ENCODE measurements around the gene ZNF804A. TPM values are rescaled to one million over a fixed set of nuclear protein-coding genes. Genes with fewer than 3 reads are reported as not detected.

Gene ZNF804A
- total and polyA plus RNA-seq, 2 of the 8 experiments (the other 6 are each of a cell fraction or from before 2014, with no cell fraction given), result 0.02 TPM; not detected in 1

DNA sequence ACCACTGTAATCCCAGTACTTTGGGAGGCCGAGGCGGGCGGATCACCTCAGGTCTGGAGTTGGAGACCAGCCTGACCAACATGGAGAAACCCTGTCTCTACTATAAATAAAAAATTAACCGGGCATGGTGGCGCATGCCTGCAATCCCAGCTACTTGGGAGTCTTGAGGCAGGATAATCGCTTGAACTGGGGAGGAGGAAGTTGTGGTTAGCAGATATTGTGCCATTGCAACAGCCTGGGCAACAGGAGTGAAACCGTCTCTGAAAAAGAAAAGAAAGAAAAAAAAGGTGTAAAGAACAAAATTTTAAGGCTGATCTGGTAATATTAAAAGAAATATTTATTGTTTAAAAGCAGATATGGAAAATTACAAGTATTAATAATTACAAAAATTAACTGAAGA lies 29.7 kb downstream of the ZNF804A start:
- no peaks in the 10 kb centered on the region for H3K4me1 ChIP-seq (replicated peaks in 1 of 4; ENCODE audit: control insufficient read depth in 3 of 4, insufficient read depth in 4 of 4, low read length in 3 of 4)
- H4K8ac ChIP-seq (ENCODE audit: extremely low read depth, insufficient read depth, low read length), result no peak overlapping the region
- no peak overlapping the region for H3K4me2 ChIP-seq (ENCODE audit: insufficient read depth in 1 of 2, low read depth in 2 of 2, low read length in 2 of 2)
- no peak overlapping the region for H4K91ac ChIP-seq (replicated peaks; ENCODE audit: insufficient read length, low read length)
- H3K23me2 ChIP-seq (ENCODE audit: low read depth, low read length), result no peaks in the 10 kb centered on the region
- H3K9me3 ChIP-seq (ENCODE audit: insufficient read depth in 2 of 2, low read depth in 1 of 2, low read length in 1 of 2), result no peaks in the 10 kb centered on the region
- no peak overlapping the region for H3K23ac ChIP-seq (ENCODE audit: insufficient read length)
- peaks cover 0 to 2% of the 10 kb centered on the region in 2 experiments for H4K20me1 ChIP-seq (replicated peaks in 1 of 2; ENCODE audit: control insufficient read depth in 1 of 2, insufficient read depth in 2 of 2, low read length in 2 of 2)
- TF ChIP-seq SAP30 (IDR thresholded peaks at IDR 0.05; ENCODE audit: insufficient read depth, insufficient replicate concordance, low read length) (no peak), GTF2F1 (IDR thresholded peaks at IDR 0.05; ENCODE audit: borderline replicate concordance, low read depth, low read length) (no peak), JUND (IDR thresholded peaks at IDR 0.05; ENCODE audit: low read length) (no peak), RBBP5 (IDR thresholded peaks at IDR 0.05; ENCODE audit: borderline replicate concordance, low read depth, low read length) (no peak), SP2 (IDR thresholded peaks at IDR 0.05; ENCODE audit: low read length) (no peak), BRCA1 (IDR thresholded peaks at IDR 0.05; ENCODE audit: low read depth, low read length) (no peak), TAF1 (IDR thresholded peaks at IDR 0.05; ENCODE audit: low read depth, low read length) (no peak), EGR1 (IDR thresholded peaks at IDR 0.05; ENCODE audit: borderline replicate concordance, low read depth, low read length) (no peak), TEAD4 (IDR thresholded peaks at IDR 0.05; ENCODE audit: low read depth, low read length) (no peak), CREB1 (IDR thresholded peaks at IDR 0.05) (no peak), ASH2L (IDR thresholded peaks at IDR 0.05; ENCODE audit: low read length) (no peak)
- TF ChIP-seq, protein P1, sequence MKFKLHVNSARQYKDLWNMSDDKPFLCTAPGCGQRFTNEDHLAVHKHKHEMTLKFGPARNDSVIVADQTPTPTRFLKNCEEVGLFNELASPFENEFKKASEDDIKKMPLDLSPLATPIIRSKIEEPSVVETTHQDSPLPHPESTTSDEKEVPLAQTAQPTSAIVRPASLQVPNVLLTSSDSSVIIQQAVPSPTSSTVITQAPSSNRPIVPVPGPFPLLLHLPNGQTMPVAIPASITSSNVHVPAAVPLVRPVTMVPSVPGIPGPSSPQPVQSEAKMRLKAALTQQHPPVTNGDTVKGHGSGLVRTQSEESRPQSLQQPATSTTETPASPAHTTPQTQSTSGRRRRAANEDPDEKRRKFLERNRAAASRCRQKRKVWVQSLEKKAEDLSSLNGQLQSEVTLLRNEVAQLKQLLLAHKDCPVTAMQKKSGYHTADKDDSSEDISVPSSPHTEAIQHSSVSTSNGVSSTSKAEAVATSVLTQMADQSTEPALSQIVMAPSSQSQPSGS (IDR thresholded peaks at IDR 0.05; ENCODE audit: low read length), result no peak
- TF ChIP-seq, protein P2, sequence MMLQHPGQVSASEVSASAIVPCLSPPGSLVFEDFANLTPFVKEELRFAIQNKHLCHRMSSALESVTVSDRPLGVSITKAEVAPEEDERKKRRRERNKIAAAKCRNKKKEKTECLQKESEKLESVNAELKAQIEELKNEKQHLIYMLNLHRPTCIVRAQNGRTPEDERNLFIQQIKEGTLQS (IDR thresholded peaks at IDR 0.05; ENCODE audit: insufficient read depth, low read depth, low read length), result no peak
- H2AK5ac ChIP-seq (ENCODE audit: low read depth, low read length), result no peak overlapping the region
- no peak overlapping the region for H3K27ac ChIP-seq (ENCODE audit: low read depth, low read length)
- 95% methylated on average over 7 of the region's 7 CpGs; no CpG with 5 or more reads in 1 of the 2 experiments for WGBS, 2 experiments (ENCODE audit: extremely low coverage in 1 of 2, insufficient coverage in 1 of 2, insufficient read length in 1 of 2, insufficient replicate concordance in 2 of 2, low coverage in 1 of 2, low lambda C conversion rate in 2 of 2, missing lambda C conversion rate in 1 of 2)
- no peak overlapping the region for H2BK5ac ChIP-seq (ENCODE audit: low read depth, low read length)
- no peak overlapping the region for H3K4ac ChIP-seq (replicated peaks; ENCODE audit: insufficient read length, low read depth, low read length)
- no peak overlapping the region for H2BK15ac ChIP-seq (ENCODE audit: low read length)
- H4K5ac ChIP-seq (ENCODE audit: insufficient read length, low read depth, low read length), result no peak overlapping the region
- DNase-seq (ENCODE audit: low read depth in 1 of 2, low spot score in 2 of 2) (no peak), FAIRE-seq (no peak)
- no peak overlapping the region for H3K56ac ChIP-seq (replicated peaks; ENCODE audit: insufficient read length, low read depth, low read length)
- ChIA-PET POLR2A (ENCODE audit: partially characterized antibody) (no interaction called here), CTCF (ENCODE audit: partially characterized antibody) (no interaction called here)
- H2BK20ac ChIP-seq (ENCODE audit: low read length), result no peak overlapping the region
- no peak overlapping the region for H2AFZ ChIP-seq (ENCODE audit: low read length)
- H3K36me3 ChIP-seq (ENCODE audit: control insufficient read depth in 2 of 4, insufficient read depth in 4 of 4, low read length in 3 of 4), result no peaks in the 10 kb centered on the region
- no peak overlapping the region for H3K9ac ChIP-seq (replicated peaks in 1 of 4; ENCODE audit: extremely low read depth in 1 of 4, low read depth in 3 of 4, low read length in 3 of 4)
- H3K18ac ChIP-seq (ENCODE audit: extremely low read depth, low read length), result no peak overlapping the region
- no peaks in the 10 kb centered on the region for H3K79me1 ChIP-seq (ENCODE audit: low read depth, low read length)
- H3K27me3 ChIP-seq (replicated peaks in 1 of 4; ENCODE audit: control insufficient read depth in 3 of 4, extremely low read depth in 1 of 4, insufficient read depth in 3 of 4, low read length in 3 of 4), result no peaks in the 10 kb centered on the region
- no peak overlapping the region for H3K4me3 ChIP-seq (ENCODE audit: extremely low read depth in 1 of 4, insufficient read depth in 2 of 4, low read depth in 3 of 4, low read length in 4 of 4)
- no peaks in the 10 kb centered on the region for H3K79me2 ChIP-seq (ENCODE audit: control insufficient read depth in 1 of 2, insufficient read depth in 2 of 2, low read length in 2 of 2)
- H2BK120ac ChIP-seq (replicated peaks; ENCODE audit: low read depth, low read length), result no peak overlapping the region
- H3K14ac ChIP-seq (ENCODE audit: insufficient read length), result no peak overlapping the region
- H2BK12ac ChIP-seq (ENCODE audit: low read depth, low read length), result no peak overlapping the region

All from H1 (cell line).